HG02642 (cell line): ENCODE results near the gene OR2T34.
"Not testable (repeated sequence)": the region's sequence is repeated elsewhere in the genome, so short reads cannot be mapped to it uniquely, and the experiment has no call there.

Experiments
- ATAC-seq: cut with Tn5 transposase; IDR thresholded peaks from one replicate; pipeline ENCODE4 v1.9.1; 2021; ENCODE audit warnings: mild to moderate bottlenecking; ENCODE audit not compliant: unreplicated experiment, poor library complexity

Gene OR2T34

GRCh38 chr1:248565530-248566373, 8.8 kb downstream of the OR2T34 start:
- ATAC-seq = peak; percentile 80

- not testable (repeated sequence) for ATAC-seq
These were observed 11.9 kb downstream of the OR2T34 start, which contains the start of gene OR2T29 for GRCh38 chr1:248562672-248563071. Gene OR2T29 (minus strand): TSS chr1:248562772. CDS start chr1:248559491, 3,281 bp downstream.

- ATAC-seq = not testable (repeated sequence)
These were observed 23.5 kb downstream of the OR2T34 start for GRCh38 chr1:248551027-248551426.

GRCh38 chr1:248547383-248547782, 27.2 kb downstream of the OR2T34 start:
- ATAC-seq = not testable (repeated sequence)

- ATAC-seq = not testable (repeated sequence)
These were observed 37.1 kb downstream of the OR2T34 start for GRCh38 chr1:248537449-248537848.
